OCI-LY7 (cell line): ENCODE results near the gene TBC1D9B. TPM values are rescaled to one million over a fixed set of nuclear protein-coding genes. Genes with fewer than 3 reads are reported as not detected.

Experiments used
- BruUV-seq: library from RNA; stranded (reverse); fragments of 400-500 nt; replicated peaks from 2 replicates; lab custom pipeline; 2021; lab: Mats Ljungman, UMichigan
- CTCF ChIA-PET: fragments of 300-600 bp; sonication (Branson Sonifier 250); formaldehyde crosslinking; loops from one replicate; lab custom pipeline; 2022; ENCODE audit warnings: antibody characterized with exemption; ENCODE audit not compliant: unreplicated experiment; lab: Charles Lee
- POLR2A ChIA-PET: fragments of 300-600 bp; sonication (Branson Sonifier 250); formaldehyde crosslinking; loops from one replicate; lab custom pipeline; 2022; ENCODE audit warnings: antibody characterized with exemption; lab: Charles Lee
- DNase-seq: peaks from one replicate; pipeline ENCODE4 v3.0.0-alpha.2; 2015; ENCODE audit warnings: low spot score
- H2AFZ ChIP-seq: fragments of 200-600 bp; sonication (generic), shearing (Covaris generic); 2 replicates; pipeline ENCODE4 v1.6.1; 2014; ENCODE audit warnings: mild to moderate bottlenecking, antibody characterized with exemption, low read length, moderate library complexity
- H3K27ac ChIP-seq: fragments of 200-600 bp; sonication (generic); 2 replicates; pipeline ENCODE4 v1.5.1; 2014; ENCODE audit warnings: mixed run types, low read depth, mild to moderate bottlenecking, moderate library complexity, low read length, inconsistent platforms; ENCODE audit not compliant: poor library complexity, severe bottlenecking
- H3K36me3 ChIP-seq: fragments of 200-600 bp; sonication (generic); 2 replicates; pipeline ENCODE4 v1.6.1; 2014; ENCODE audit warnings: mild to moderate bottlenecking, antibody characterized with exemption, low read length, moderate library complexity, mixed read lengths; ENCODE audit not compliant: insufficient read depth
- H3K4me1 ChIP-seq: fragments of 200-600 bp; sonication (generic); 2 replicates; pipeline ENCODE4 v1.5.1; 2014; ENCODE audit warnings: mild to moderate bottlenecking, low read length; ENCODE audit not compliant: insufficient read depth, poor library complexity, severe bottlenecking
- H3K4me2 ChIP-seq: fragments of 200-600 bp; sonication (generic); 2 replicates; pipeline ENCODE4 v1.6.1; 2014; ENCODE audit warnings: mild to moderate bottlenecking, low read length
- H3K4me3 ChIP-seq: fragments of 200-600 bp; sonication (generic); 2 replicates; pipeline ENCODE4 v1.5.1; 2014; ENCODE audit warnings: mild to moderate bottlenecking, low read depth, low read length; ENCODE audit not compliant: poor library complexity, severe bottlenecking
- H3K79me2 ChIP-seq: fragments of 200-600 bp; sonication (generic); 2 replicates; pipeline ENCODE4 v1.6.1; 2016; ENCODE audit warnings: low read depth, mild to moderate bottlenecking, low read length, moderate library complexity, mixed read lengths; ENCODE audit not compliant: insufficient read depth
- H3K9me2 ChIP-seq: fragments of 200-600 bp; sonication (generic); 2 replicates; pipeline ENCODE4 v1.6.1; 2016; ENCODE audit warnings: mild to moderate bottlenecking, low read length, mixed read lengths; ENCODE audit not compliant: insufficient read depth
- H3K9me3 ChIP-seq: fragments of 200-600 bp; sonication (generic); 2 replicates; pipeline ENCODE4 v1.6.1; 2014; ENCODE audit warnings: mild to moderate bottlenecking, mixed run types, low read length, mixed read lengths
- H4K20me1 ChIP-seq: fragments of 200-600 bp; sonication (generic); 2 replicates; pipeline ENCODE4 v1.6.1; 2014; ENCODE audit warnings: mild to moderate bottlenecking, antibody characterized with exemption, low read length, moderate library complexity, mixed read lengths; ENCODE audit not compliant: insufficient read depth
- EZH2phosphoT487 ChIP-seq: fragments of 200-600 bp; sonication (generic); IDR thresholded peaks from 2 replicates; pipeline ENCODE4 v1.6.1; 2018; ENCODE audit warnings: low read depth, borderline replicate concordance, mild to moderate bottlenecking, mixed run types, antibody characterized with exemption, low read length, moderate library complexity, mixed read lengths
- intact Hi-C: fragments of 100-400 bp; cut with micrococcal nuclease; formaldehyde crosslinking; loops from one replicate; pipeline ENCODE4 v1.10.0; 2022; ENCODE audit not compliant: unreplicated experiment
- total RNA-seq, 2 experiments: library from RNA; depleted of rRNA in 1 of 2; stranded (reverse); fragments of >200 nt in 1 of 2; shearing (Covaris generic) in 1 of 2; gene quantifications; 2 replicates each; pipeline ENCODE4 v1.2.3, GENCODE V29; 2014 to 2022
- TF ChIP-seq, protein P1 (sequence below): fragments of 200-600 bp; sonication (generic); conservative IDR thresholded peaks from 2 replicates; pipeline ENCODE4 v1.5.1; 2014; ENCODE audit warnings: mild to moderate bottlenecking, antibody characterized with exemption, low read length, moderate library complexity, mixed read lengths

TBC1D9B gene
- total RNA-seq, 2 experiments from 2014 or later, result 52.2 to 106 TPM

GRCh38 chr5:179863449-179864085 is 44.1 kb downstream of the TBC1D9B start:
- no peaks in the 10 kb centered on the region for H3K79me2 ChIP-seq
- H4K20me1 ChIP-seq, result no peaks in the 10 kb centered on the region
- no peak overlapping the region for H3K4me2 ChIP-seq
- BruUV-seq, result no TSS peak
- ChIA-PET CTCF (no interaction called here), POLR2A (no interaction called here)
- intact Hi-C loops, result no loop called here
- no peak for DNase-seq
- no peak overlapping the region for H3K27ac ChIP-seq
- peaks cover 14% of the 10 kb centered on the region for H3K4me1 ChIP-seq
- no peaks in the 10 kb centered on the region for H3K9me2 ChIP-seq
- peaks cover 65% of the 10 kb centered on the region for H3K36me3 ChIP-seq
- no peak overlapping the region for H3K4me3 ChIP-seq
- no peak overlapping the region for H2AFZ ChIP-seq
- TF ChIP-seq, protein P1, sequence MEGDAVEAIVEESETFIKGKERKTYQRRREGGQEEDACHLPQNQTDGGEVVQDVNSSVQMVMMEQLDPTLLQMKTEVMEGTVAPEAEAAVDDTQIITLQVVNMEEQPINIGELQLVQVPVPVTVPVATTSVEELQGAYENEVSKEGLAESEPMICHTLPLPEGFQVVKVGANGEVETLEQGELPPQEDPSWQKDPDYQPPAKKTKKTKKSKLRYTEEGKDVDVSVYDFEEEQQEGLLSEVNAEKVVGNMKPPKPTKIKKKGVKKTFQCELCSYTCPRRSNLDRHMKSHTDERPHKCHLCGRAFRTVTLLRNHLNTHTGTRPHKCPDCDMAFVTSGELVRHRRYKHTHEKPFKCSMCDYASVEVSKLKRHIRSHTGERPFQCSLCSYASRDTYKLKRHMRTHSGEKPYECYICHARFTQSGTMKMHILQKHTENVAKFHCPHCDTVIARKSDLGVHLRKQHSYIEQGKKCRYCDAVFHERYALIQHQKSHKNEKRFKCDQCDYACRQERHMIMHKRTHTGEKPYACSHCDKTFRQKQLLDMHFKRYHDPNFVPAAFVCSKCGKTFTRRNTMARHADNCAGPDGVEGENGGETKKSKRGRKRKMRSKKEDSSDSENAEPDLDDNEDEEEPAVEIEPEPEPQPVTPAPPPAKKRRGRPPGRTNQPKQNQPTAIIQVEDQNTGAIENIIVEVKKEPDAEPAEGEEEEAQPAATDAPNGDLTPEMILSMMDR, result no peak
- no peak for TF ChIP-seq EZH2phosphoT487
- peaks cover 5% of the 10 kb centered on the region; the same call in 1 of the 2 replicates for H3K9me3 ChIP-seq

DNA sequence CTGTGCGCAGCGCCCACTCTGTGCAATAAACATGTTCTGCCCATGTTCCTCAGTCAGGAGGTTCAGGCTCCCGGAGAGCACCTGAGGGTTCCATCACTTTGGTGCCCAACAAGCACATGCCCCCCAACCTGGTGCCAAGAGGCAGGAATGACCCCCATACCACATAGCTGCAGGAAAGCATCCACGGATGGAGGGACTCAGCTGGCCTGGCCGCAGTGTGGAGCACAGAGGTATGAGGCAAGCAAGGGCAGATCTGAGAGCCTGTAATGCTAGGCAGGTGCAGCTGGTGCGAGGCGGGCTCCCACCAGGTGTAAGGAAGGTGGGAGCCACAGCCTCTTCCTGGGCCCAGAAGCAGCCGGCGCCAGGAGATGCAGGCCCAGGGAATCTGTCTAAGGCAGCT is 44.8 kb downstream of the TBC1D9B start:
- Histone ChIP-seq H3K4me3 (no peak overlapping the region), H2AFZ (no peak overlapping the region), H3K4me2 (no peak overlapping the region), H4K20me1 (no peaks in the 10 kb centered on the region), H3K9me3 (peaks cover 5% of the 10 kb centered on the region; the same call in 1 of the 2 replicates), H3K27ac (no peak overlapping the region), H3K36me3 (peaks cover 59% of the 10 kb centered on the region), H3K9me2 (no peaks in the 10 kb centered on the region), H3K4me1 (peaks cover 14% of the 10 kb centered on the region), H3K79me2 (no peaks in the 10 kb centered on the region; the same call in 1 of the 2 replicates)
- intact Hi-C loops, result no loop called here
- POLR2A ChIA-PET, result no interaction called here
- DNase-seq, result no peak
- TF ChIP-seq EZH2phosphoT487, result no peak
- TF ChIP-seq, protein P1, result no peak
- CTCF ChIA-PET, result no interaction called here
- BruUV-seq, result no TSS peak

DNA sequence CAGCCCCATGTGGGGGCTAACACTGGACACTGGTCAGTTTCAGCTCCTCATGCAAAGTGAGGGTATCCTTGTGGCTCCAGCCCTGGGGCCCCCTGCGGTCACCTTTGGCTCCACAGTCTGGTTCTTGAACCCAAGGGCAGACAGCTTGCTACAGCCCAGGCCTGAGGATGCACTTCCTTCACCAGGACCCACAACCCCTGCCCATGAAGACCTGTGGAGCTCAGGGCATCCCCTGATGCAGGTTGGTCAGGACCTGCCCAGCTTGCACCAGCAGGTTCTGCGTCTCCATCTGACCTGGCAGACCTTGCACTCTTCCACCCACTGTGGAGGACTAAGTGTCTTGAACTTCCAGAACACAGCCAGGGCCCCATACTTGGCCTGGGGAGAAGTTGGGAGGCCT is 45.4 kb downstream of the TBC1D9B start:
- no peak overlapping the region for H3K27ac ChIP-seq
- TF ChIP-seq EZH2phosphoT487, result no peak
- TF ChIP-seq, protein P1, result no peak
- H3K9me3 ChIP-seq, result peaks cover 5% of the 10 kb centered on the region; the same call in 1 of the 2 replicates
- no peaks in the 10 kb centered on the region for H4K20me1 ChIP-seq
- no peaks in the 10 kb centered on the region for H3K9me2 ChIP-seq
- ChIA-PET POLR2A (no interaction called here), CTCF (no interaction called here)
- peaks cover 4% of the 10 kb centered on the region; the same call in 1 of the 2 replicates for H3K79me2 ChIP-seq
- BruUV-seq, result no TSS peak
- intact Hi-C loops, result no loop called here
- H2AFZ ChIP-seq, result no peak overlapping the region
- no peak overlapping the region for H3K4me3 ChIP-seq
- peaks cover 17% of the 10 kb centered on the region for H3K4me1 ChIP-seq
- peaks cover 53% of the 10 kb centered on the region for H3K36me3 ChIP-seq
- no peak overlapping the region for H3K4me2 ChIP-seq
- no peak for DNase-seq
